ENCODE results near the gene APH1A. TPM values are rescaled to one million over a fixed set of nuclear protein-coding genes. Genes with fewer than 3 reads are reported as not detected.
"Not testable (repeated sequence)": the region's sequence is repeated elsewhere in the genome, so short reads cannot be mapped to it uniquely, and the experiment has no call there.

The APH1A gene
- total RNA-seq (74.2 TPM), polyA plus RNA-seq (102 TPM)
- long read RNA-seq, donor 1, partial matches to known transcripts: 0 of 3 reads
- long read RNA-seq, donor 1, other reads (novel, unspliced or antisense): 0 of 3 reads
- long read RNA-seq, donor 2, transcript APH1A-202 (6 exons, 2,353 nt): major isoform, 48 of 638 reads
- long read RNA-seq, donor 2, transcript APH1A-203 (7 exons, 1,713 nt): minor isoform, 18 of 638 reads
- long read RNA-seq, donor 2, partial matches to known transcripts: 208 of 638 reads
- long read RNA-seq, donor 2, other reads (novel, unspliced or antisense): 364 of 638 reads
- long read RNA-seq, donor 3, transcript APH1A-203 (7 exons, 1,713 nt): minor isoform, 17 of 48 reads
- long read RNA-seq, donor 3, transcript APH1A-202 (6 exons, 2,353 nt): major isoform, 31 of 48 reads
- long read RNA-seq, donor 3, partial matches to known transcripts: 0 of 48 reads
- long read RNA-seq, donor 3, other reads (novel, unspliced or antisense): 0 of 48 reads
- long read RNA-seq, donor 4, transcript APH1A-202 (6 exons, 2,353 nt): major isoform, 17 of 22 reads
- long read RNA-seq, donor 4, transcript APH1A-203 (7 exons, 1,713 nt): minor isoform, 5 of 22 reads
- long read RNA-seq, donor 4, partial matches to known transcripts: 0 of 22 reads
- long read RNA-seq, donor 4, other reads (novel, unspliced or antisense): 0 of 22 reads
- long read RNA-seq, donor 5, transcript APH1A-203 (7 exons, 1,713 nt): minor isoform, 27 of 74 reads
- long read RNA-seq, donor 5, transcript APH1A-202 (6 exons, 2,353 nt): major isoform, 42 of 74 reads
- long read RNA-seq, donor 5, partial matches to known transcripts: 0 of 74 reads
- long read RNA-seq, donor 5, other reads (novel, unspliced or antisense): 5 of 74 reads
- long read RNA-seq, donor 6, transcript APH1A-203 (7 exons, 1,713 nt): minor isoform, 5 of 95 reads
- long read RNA-seq, donor 6, transcript APH1A-202 (6 exons, 2,353 nt): major isoform, 19 of 95 reads
- long read RNA-seq, donor 6, partial matches to known transcripts: 30 of 95 reads
- long read RNA-seq, donor 6, other reads (novel, unspliced or antisense): 41 of 95 reads
- long read RNA-seq, donor 7, transcript APH1A-202 (6 exons, 2,353 nt): major isoform, 29 of 485 reads
- long read RNA-seq, donor 7, transcript APH1A-203 (7 exons, 1,713 nt): minor isoform, 15 of 485 reads
- long read RNA-seq, donor 7, partial matches to known transcripts: 192 of 485 reads
- long read RNA-seq, donor 7, other reads (novel, unspliced or antisense): 249 of 485 reads
- long read RNA-seq, donor 8, transcript APH1A-202 (6 exons, 2,353 nt): major isoform, 15 of 52 reads
- long read RNA-seq, donor 8, transcript APH1A-203 (7 exons, 1,713 nt): minor isoform, 6 of 52 reads
- long read RNA-seq, donor 8, partial matches to known transcripts: 31 of 52 reads
- long read RNA-seq, donor 8, other reads (novel, unspliced or antisense): 0 of 52 reads
- long read RNA-seq, donor 9, transcript APH1A-202 (6 exons, 2,353 nt): major isoform, 13 of 38 reads
- long read RNA-seq, donor 9, partial matches to known transcripts: 0 of 38 reads
- long read RNA-seq, donor 9, other reads (novel, unspliced or antisense): 21 of 38 reads
- long read RNA-seq, donor 10, transcript APH1A-202 (6 exons, 2,353 nt): major isoform, 20 of 27 reads
- long read RNA-seq, donor 10, transcript APH1A-203 (7 exons, 1,713 nt): minor isoform, 7 of 27 reads
- long read RNA-seq, donor 10, partial matches to known transcripts: 0 of 27 reads
- long read RNA-seq, donor 10, other reads (novel, unspliced or antisense): 0 of 27 reads

DNA sequence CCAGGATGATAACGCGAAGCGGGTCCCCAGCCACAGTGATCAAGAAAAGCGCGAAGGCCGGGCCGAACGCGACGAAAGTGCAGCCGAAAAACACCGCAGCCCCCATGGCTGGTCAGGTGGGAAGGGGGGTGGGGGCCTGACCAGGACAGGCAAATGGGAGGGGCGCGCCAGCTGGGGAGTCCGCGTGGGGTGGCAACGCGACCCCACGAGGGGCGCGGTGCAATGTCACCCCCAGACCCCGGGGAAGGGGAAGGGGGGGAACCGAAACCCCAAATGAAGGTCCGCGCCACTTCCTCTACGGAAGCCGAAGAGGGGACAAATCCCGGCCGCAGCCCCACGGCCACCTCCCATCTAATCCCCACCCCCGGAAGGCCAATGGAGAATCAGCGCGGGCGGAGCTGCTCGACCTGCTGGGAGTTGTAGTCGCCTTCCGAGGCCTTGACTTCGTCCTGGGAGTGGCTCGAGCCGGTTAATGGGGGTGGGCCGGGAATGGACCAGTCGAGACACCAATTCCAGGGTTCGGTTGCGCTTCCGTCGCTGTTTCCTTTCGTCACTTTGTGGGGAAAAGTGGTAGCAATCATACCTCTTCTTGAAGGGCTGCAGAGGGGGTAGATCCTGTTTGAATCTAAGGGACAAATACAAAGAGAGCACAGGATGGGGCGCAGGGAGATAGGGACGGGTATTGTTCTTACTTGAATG lies at the start of gene APH1A:
TSS of gene APH1A (minus strand) at position 312 of the 699 bp plus-strand sequence. CDS start at position 106, 206 bp downstream.
- H3K27ac ChIP-seq (ENCODE audit: low read depth in 1 of 2, low read length in 1 of 2): peak within 1 kb of the TSS; percentile 75 to 86
- peaks cover 8 to 27% of the 10 kb centered on the region in 2 donors for H3K4me1 ChIP-seq (ENCODE audit: control insufficient read depth in 2 of 2, insufficient read depth in 2 of 2, low read length in 2 of 2)
- no peaks in the 10 kb centered on the region for H3K27me3 ChIP-seq (ENCODE audit: control insufficient read depth in 2 of 2, insufficient read depth in 1 of 2, low read length in 1 of 2)
- DNase-seq (ENCODE audit: low read depth in 6 of 9, low spot score in 9 of 9): peak; percentile 74 to 96 (median 91)
- H3K9me3 ChIP-seq (ENCODE audit: control insufficient read depth in 2 of 2, insufficient read depth in 1 of 2, low read length in 1 of 2): no peaks in the 10 kb centered on the region
- under 1% methylated on average over 49 of the region's 49 CpGs for WGBS
- H3K36me3 ChIP-seq (ENCODE audit: control insufficient read depth in 2 of 2, insufficient read depth in 2 of 2, low read length in 1 of 2): peaks cover 30% of the 10 kb centered on the region in 2 donors
- peak within 1 kb of the TSS; percentile 85 to 94 for H3K4me3 ChIP-seq (ENCODE audit: low read length in 2 of 2)

DNA sequence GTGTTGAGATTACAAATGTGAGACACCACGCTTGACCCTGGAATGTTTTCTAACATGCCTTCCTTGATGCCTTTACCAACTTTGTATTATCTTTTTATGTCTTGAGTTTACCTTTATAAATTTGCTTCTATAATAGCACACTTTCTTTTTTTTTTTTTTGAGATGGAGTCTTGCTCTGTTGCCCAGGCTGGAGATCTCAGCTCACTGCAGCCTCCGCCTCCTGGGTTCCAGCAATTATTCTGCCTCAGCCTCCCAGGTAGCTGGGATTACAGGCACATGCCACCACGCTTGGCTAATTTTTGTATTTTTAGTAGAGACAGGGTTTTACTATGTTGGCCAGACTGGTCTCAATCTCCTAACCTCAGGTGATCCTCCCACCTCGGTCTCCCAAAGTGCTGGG lies 45.9 kb upstream of the APH1A start:
- not testable (repeated sequence) for H3K4me1 ChIP-seq (ENCODE audit: control insufficient read depth in 2 of 2, insufficient read depth in 2 of 2, low read length in 2 of 2); DNase-seq (ENCODE audit: low read depth in 6 of 9, low spot score in 9 of 9); H3K36me3 ChIP-seq (ENCODE audit: control insufficient read depth in 2 of 2, insufficient read depth in 2 of 2, low read length in 1 of 2); H3K27ac ChIP-seq (ENCODE audit: low read depth in 1 of 2, low read length in 1 of 2); H3K27me3 ChIP-seq (ENCODE audit: control insufficient read depth in 2 of 2, insufficient read depth in 1 of 2, low read length in 1 of 2); H3K4me3 ChIP-seq (ENCODE audit: low read length in 2 of 2); H3K9me3 ChIP-seq (ENCODE audit: control insufficient read depth in 2 of 2, insufficient read depth in 1 of 2, low read length in 1 of 2)
- 99% methylated on average over 4 of the region's 4 CpGs for WGBS

DNA sequence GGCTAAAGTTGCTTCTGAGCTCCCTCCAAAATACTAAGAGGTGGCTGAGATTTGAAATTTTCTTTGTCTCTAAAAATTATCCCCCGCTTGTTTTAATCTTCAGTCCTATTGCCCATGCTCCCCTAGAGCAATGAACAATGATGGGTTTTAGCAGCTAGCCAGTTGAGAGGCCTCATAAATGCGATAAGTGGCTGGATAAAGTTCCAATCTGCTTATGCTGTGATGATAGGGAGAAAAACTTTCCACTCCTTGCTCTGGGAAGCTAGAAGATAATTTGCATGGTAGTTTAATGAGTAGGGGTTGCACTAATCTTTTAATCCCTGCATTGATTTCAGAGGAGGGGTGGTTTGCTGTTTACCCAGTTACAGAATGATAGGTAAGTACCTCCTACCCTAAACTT lies 42.9 kb upstream of the APH1A start:
- DNase-seq (ENCODE audit: low read depth in 6 of 9, low spot score in 9 of 9): no peak
- Histone ChIP-seq H3K27me3 (ENCODE audit: control insufficient read depth in 2 of 2, insufficient read depth in 1 of 2, low read length in 1 of 2) (no peaks in the 10 kb centered on the region), H3K27ac (ENCODE audit: low read depth in 1 of 2, low read length in 1 of 2) (no peak overlapping the region), H3K9me3 (ENCODE audit: control insufficient read depth in 2 of 2, insufficient read depth in 1 of 2, low read length in 1 of 2) (no peaks in the 10 kb centered on the region), H3K4me3 (ENCODE audit: low read length in 2 of 2) (no peak overlapping the region), H3K36me3 (ENCODE audit: control insufficient read depth in 2 of 2, insufficient read depth in 2 of 2, low read length in 1 of 2) (peaks cover 5 to 21% of the 10 kb centered on the region in 2 donors), H3K4me1 (ENCODE audit: control insufficient read depth in 2 of 2, insufficient read depth in 2 of 2, low read length in 2 of 2) (no peaks in the 10 kb centered on the region)
- WGBS: 99% methylated on average over 2 of the region's 2 CpGs

DNA sequence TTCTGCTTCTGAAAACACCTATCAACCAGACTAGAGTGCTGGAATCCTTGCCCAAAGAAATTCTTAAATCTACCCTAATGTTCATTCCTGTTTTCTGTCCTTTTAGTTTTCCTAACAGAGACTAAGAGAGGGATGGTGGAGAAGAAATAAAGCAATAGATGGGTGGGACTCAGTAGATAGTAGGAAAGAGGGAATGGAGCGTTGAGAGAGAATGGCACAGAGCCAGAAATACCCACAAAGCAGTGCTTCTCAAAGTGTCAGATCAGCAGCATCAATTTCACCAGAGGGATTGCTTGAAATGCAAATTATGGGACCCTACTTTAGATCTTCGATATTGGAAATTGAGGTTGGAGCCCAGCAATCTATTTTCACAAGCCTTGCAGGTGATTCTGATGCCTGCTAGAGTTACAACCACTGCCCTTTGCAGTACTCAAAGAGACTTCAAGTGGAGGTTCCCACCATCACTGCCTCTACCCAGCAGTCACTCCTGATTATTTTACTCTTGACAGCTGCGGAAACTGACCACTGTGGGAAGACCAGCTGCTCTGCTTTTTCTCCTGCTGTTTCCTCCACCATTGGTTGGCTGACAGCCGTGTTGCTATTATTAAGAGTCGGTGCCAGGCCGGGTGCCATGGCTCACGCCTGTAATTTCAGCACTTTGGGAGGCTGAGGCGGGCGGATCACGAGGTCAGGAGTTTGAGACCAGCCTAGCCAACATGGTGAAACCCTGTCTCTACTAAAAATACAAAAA lies 41.1 kb upstream of the APH1A start:
- H3K4me1 ChIP-seq (ENCODE audit: control insufficient read depth in 2 of 2, insufficient read depth in 2 of 2, low read length in 2 of 2): no peaks in the 10 kb centered on the region
- H3K27me3 ChIP-seq (ENCODE audit: control insufficient read depth in 2 of 2, insufficient read depth in 1 of 2, low read length in 1 of 2): no peaks in the 10 kb centered on the region
- peaks cover 12 to 26% of the 10 kb centered on the region in 2 donors for H3K36me3 ChIP-seq (ENCODE audit: control insufficient read depth in 2 of 2, insufficient read depth in 2 of 2, low read length in 1 of 2)
- no peak overlapping the region for H3K27ac ChIP-seq (ENCODE audit: low read depth in 1 of 2, low read length in 1 of 2)
- DNase-seq (ENCODE audit: low read depth in 6 of 9, low spot score in 9 of 9): no peak
- whole genome bisulfite sequencing: 91% methylated on average over 10 of the region's 10 CpGs
- H3K4me3 ChIP-seq (ENCODE audit: low read length in 2 of 2): no peak overlapping the region
- H3K9me3 ChIP-seq (ENCODE audit: control insufficient read depth in 2 of 2, insufficient read depth in 1 of 2, low read length in 1 of 2): no peaks in the 10 kb centered on the region

DNA sequence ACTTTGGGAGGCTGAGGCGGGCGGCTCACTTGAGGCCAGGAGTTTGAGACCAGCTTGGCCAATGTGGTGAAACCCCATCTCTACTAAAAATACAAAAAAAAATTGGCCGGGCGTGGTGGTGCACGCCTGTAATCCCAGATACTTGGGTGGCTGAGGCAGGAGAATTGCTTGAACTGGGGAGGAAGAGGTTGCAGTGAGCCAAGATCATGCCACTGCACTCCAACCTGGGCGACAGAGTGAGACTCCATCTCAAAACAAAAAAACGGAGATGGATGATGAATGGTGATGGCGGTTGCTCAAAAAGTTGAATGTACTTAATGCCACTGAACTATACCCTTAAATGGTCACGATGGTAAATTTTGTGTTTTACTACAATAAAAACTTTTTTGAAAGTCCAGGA lies 39.8 kb upstream of the APH1A start:
- H3K4me3 ChIP-seq (ENCODE audit: low read length in 2 of 2); H3K9me3 ChIP-seq (ENCODE audit: control insufficient read depth in 2 of 2, insufficient read depth in 1 of 2, low read length in 1 of 2); DNase-seq (ENCODE audit: low read depth in 6 of 9, low spot score in 9 of 9); H3K27ac ChIP-seq (ENCODE audit: low read depth in 1 of 2, low read length in 1 of 2); H3K27me3 ChIP-seq (ENCODE audit: control insufficient read depth in 2 of 2, insufficient read depth in 1 of 2, low read length in 1 of 2); H3K4me1 ChIP-seq (ENCODE audit: control insufficient read depth in 2 of 2, insufficient read depth in 2 of 2, low read length in 2 of 2): not testable (repeated sequence)
- peaks cover 12 to 31% of the 10 kb centered on the region in 2 donors for H3K36me3 ChIP-seq (ENCODE audit: control insufficient read depth in 2 of 2, insufficient read depth in 2 of 2, low read length in 1 of 2)
- 97% methylated on average over 9 of the region's 9 CpGs for WGBS

DNA sequence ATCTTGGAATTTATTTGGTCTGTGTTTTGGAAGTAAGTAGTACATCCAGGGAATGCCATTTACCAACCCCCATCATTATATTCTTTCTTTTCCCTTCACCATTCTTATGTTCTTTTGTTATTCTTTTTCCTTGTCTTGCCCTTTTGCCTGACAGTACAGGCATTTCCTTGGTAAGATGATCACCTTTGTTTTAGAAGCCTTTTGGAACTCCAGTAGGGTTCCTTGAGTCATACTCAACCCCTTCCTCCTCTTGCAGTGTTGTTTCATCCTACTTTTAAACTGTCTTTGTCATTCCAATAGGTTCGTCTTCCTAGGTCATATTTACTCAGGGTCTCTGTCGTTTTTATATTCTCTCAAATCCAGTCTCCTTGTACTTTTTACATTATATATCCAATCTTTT lies 34.1 kb upstream of the APH1A start:
- WGBS: 96% methylated on average over 2 of the region's 2 CpGs
- no peak for DNase-seq (ENCODE audit: low read depth in 6 of 9, low spot score in 9 of 9)
- Histone ChIP-seq H3K27me3 (ENCODE audit: control insufficient read depth in 2 of 2, insufficient read depth in 1 of 2, low read length in 1 of 2) (no peaks in the 10 kb centered on the region), H3K9me3 (ENCODE audit: control insufficient read depth in 2 of 2, insufficient read depth in 1 of 2, low read length in 1 of 2) (no peaks in the 10 kb centered on the region), H3K4me1 (ENCODE audit: control insufficient read depth in 2 of 2, insufficient read depth in 2 of 2, low read length in 2 of 2) (no peaks in the 10 kb centered on the region), H3K27ac (ENCODE audit: low read depth in 1 of 2, low read length in 1 of 2) (no peak overlapping the region), H3K4me3 (ENCODE audit: low read length in 2 of 2) (no peak overlapping the region), H3K36me3 (ENCODE audit: control insufficient read depth in 2 of 2, insufficient read depth in 2 of 2, low read length in 1 of 2) (peaks cover 17 to 53% of the 10 kb centered on the region in 2 donors)

DNA sequence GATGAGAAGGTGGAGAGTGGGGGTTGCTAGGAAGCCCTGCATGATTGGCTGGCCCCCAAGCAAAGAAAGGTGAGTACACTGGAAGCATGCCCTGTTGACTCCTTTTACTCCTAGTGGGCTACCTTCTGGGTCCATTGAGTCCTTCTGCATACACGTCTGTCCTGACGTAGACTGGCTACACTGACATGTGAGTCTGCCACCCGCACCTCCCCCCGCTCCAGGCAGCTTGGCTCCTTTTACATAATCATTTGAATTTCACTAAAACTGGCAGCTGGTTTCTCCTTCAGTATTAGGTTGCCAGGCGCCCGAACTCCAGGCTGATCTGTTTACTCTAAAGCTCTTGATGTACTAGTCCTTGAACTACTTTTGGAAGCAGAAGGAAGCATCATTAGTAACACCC lies 33.5 kb upstream of the APH1A start:
- DNase-seq (ENCODE audit: low read depth in 6 of 9, low spot score in 9 of 9): no peak
- H3K36me3 ChIP-seq (ENCODE audit: control insufficient read depth in 2 of 2, insufficient read depth in 2 of 2, low read length in 1 of 2): peaks cover 17 to 52% of the 10 kb centered on the region in 2 donors
- H3K4me1 ChIP-seq (ENCODE audit: control insufficient read depth in 2 of 2, insufficient read depth in 2 of 2, low read length in 2 of 2): no peaks in the 10 kb centered on the region
- H3K9me3 ChIP-seq (ENCODE audit: control insufficient read depth in 2 of 2, insufficient read depth in 1 of 2, low read length in 1 of 2): no peaks in the 10 kb centered on the region
- no peak overlapping the region for H3K4me3 ChIP-seq (ENCODE audit: low read length in 2 of 2)
- over 99% methylated on average over 6 of the region's 6 CpGs for WGBS
- no peak overlapping the region for H3K27ac ChIP-seq (ENCODE audit: low read depth in 1 of 2, low read length in 1 of 2)
- no peaks in the 10 kb centered on the region for H3K27me3 ChIP-seq (ENCODE audit: control insufficient read depth in 2 of 2, insufficient read depth in 1 of 2, low read length in 1 of 2)

Data from thymus (tissue), 14 donors.